SK-N-SH (cell line): ENCODE measurements around the gene FOXP1. TPM values are rescaled to one million over a fixed set of nuclear protein-coding genes. Genes with fewer than 3 reads are reported as not detected.

Experiments used
- CTCF ChIA-PET: fragments of 300-600, 350-600 bp; formaldehyde crosslinking; extraction: SDS; loops from one replicate; lab custom pipeline; 2021; lab: Yijun Ruan, JAX
- POLR2A ChIA-PET: fragments of 350-600 bp; sonication (Branson Sonifier 250); formaldehyde crosslinking; extraction: SDS; loops from one replicate; lab custom pipeline; 2020; ENCODE audit warnings: antibody characterized with exemption, inconsistent platforms; lab: Yijun Ruan, JAX
- DNase-seq: peaks from one replicate; pipeline ENCODE4 v3.0.0; 2012
- H2AFZ ChIP-seq: fragments of 200-600 bp; sonication (generic); 2 replicates; pipeline ENCODE4 v1.8.1; 2016; ENCODE audit warnings: antibody characterized with exemption, mild to moderate bottlenecking, low read depth
- H3F3A ChIP-seq: fragments of 200-600 bp; sonication (generic); replicated peaks from 2 replicates; pipeline ENCODE3; 2016; ENCODE audit warnings: antibody characterized with exemption, mild to moderate bottlenecking; ENCODE audit not compliant: insufficient read depth
- H3K27ac ChIP-seq, 2 experiments: fragments of 200-500 bp in 1 of 2; fragments of 200-600 bp in 1 of 2; sonication (Bioruptor generic) in 1 of 2; sonication (generic), shearing (Covaris generic) in 1 of 2; 2 replicates each; pipeline versions ENCODE4 v1.5.1 to v1.6.1; 2014 to 2016; ENCODE audit warnings: low read depth in 2 of 2, inconsistent platforms in 1 of 2, low read length in 1 of 2, mild to moderate bottlenecking in 1 of 2, mixed read lengths in 1 of 2
- H3K27me3 ChIP-seq: fragments of 200-600 bp; sonication (generic), shearing (Covaris generic); 2 replicates; pipeline ENCODE4 v1.6.1; 2016; ENCODE audit warnings: mixed run types; ENCODE audit not compliant: insufficient read depth
- H3K36me3 ChIP-seq, 2 experiments: fragments of 200-500 bp in 1 of 2; fragments of 200-600 bp in 1 of 2; sonication (Bioruptor generic) in 1 of 2; sonication (generic) in 1 of 2; replicated peaks in 1 of 2; 2 replicates each; pipeline versions ENCODE3 to v1.5.1; 2014 to 2016; ENCODE audit warnings: low read length in 1 of 2, mild to moderate bottlenecking in 1 of 2; ENCODE audit not compliant: insufficient read depth in 2 of 2, control insufficient read depth in 1 of 2
- H3K4me1 ChIP-seq, 2 experiments: fragments of 200-500 bp in 1 of 2; fragments of 200-600 bp in 1 of 2; sonication (Bioruptor generic) in 1 of 2; sonication (generic), shearing (Covaris generic) in 1 of 2; 2 replicates each; pipeline versions ENCODE4 v1.5.1 to v1.6.1; 2014 to 2016; ENCODE audit warnings: low read depth in 1 of 2, low read length in 1 of 2, mixed run types in 1 of 2; ENCODE audit not compliant: insufficient read depth in 2 of 2, control insufficient read depth in 1 of 2
- H3K4me2 ChIP-seq: fragments of 200-600 bp; sonication (generic), shearing (Covaris generic); 2 replicates; pipeline ENCODE4 v1.6.1; 2017; ENCODE audit warnings: mixed run types
- H3K4me3 ChIP-seq, 2 experiments: fragments of 200-500 bp in 1 of 2; fragments of 200-600 bp in 1 of 2; sonication (Bioruptor generic) in 1 of 2; sonication (generic), shearing (Covaris generic) in 1 of 2; 2 replicates each; pipeline versions ENCODE4 v1.5.1 to v1.8.1; 2014 to 2016; ENCODE audit warnings: low read depth in 2 of 2, inconsistent platforms in 1 of 2, low read length in 1 of 2, mild to moderate bottlenecking in 1 of 2, mixed read lengths in 1 of 2, moderate library complexity in 1 of 2
- H3K79me2 ChIP-seq: fragments of 200-600 bp; sonication (generic); 2 replicates; pipeline ENCODE4 v1.8.1; 2017; ENCODE audit warnings: mild to moderate bottlenecking; ENCODE audit not compliant: insufficient read depth
- H3K9ac ChIP-seq: fragments of 200-600 bp; sonication (generic); 2 replicates; pipeline ENCODE4 v1.6.1; 2017; ENCODE audit warnings: mixed run types
- H3K9me2 ChIP-seq: fragments of 200-600 bp; sonication (generic); 2 replicates; pipeline ENCODE4 v1.6.1; 2017; ENCODE audit warnings: mixed run types
- H3K9me3 ChIP-seq: fragments of 200-600 bp; sonication (generic); 2 replicates; pipeline ENCODE4 v1.6.1; 2017; ENCODE audit warnings: mixed run types, mild to moderate bottlenecking, moderate library complexity
- H4K20me1 ChIP-seq: fragments of 200-600 bp; sonication (generic); 2 replicates; pipeline ENCODE4 v1.6.1; 2017; ENCODE audit warnings: mild to moderate bottlenecking, mixed run types; ENCODE audit not compliant: insufficient read depth
- CTCF ChIP-seq: fragments of 200-600 bp; sonication (generic); IDR thresholded peaks from 2 replicates; pipeline ENCODE4 v1.6.1; 2017; ENCODE audit warnings: antibody characterized with exemption, mild to moderate bottlenecking, moderate library complexity
- EP300 ChIP-seq, 2 experiments: IDR thresholded peaks; 2 replicates each; pipeline versions ENCODE4 v1.4.0 to v1.6.1; 2012; ENCODE audit warnings: borderline replicate concordance in 1 of 2, low read depth in 1 of 2, low read length in 1 of 2
- EZH2phosphoT487 ChIP-seq: fragments of 200-600 bp; sonication (generic); IDR thresholded peaks from 2 replicates; pipeline ENCODE4 v1.6.1; 2017; ENCODE audit warnings: low read depth, mixed run types, mild to moderate bottlenecking, antibody characterized with exemption, moderate library complexity, borderline replicate concordance
- FOXJ3 ChIP-seq: sonication (generic); formaldehyde crosslinking; IDR thresholded peaks from 2 replicates; pipeline ENCODE4 v1.5.1; 2020; ENCODE audit warnings: mild to moderate bottlenecking, missing genetic modification reagents
- FOXM1 ChIP-seq: IDR thresholded peaks from 2 replicates; pipeline ENCODE4 v1.4.0; 2012; ENCODE audit warnings: low read depth, mild to moderate bottlenecking
- GABPA ChIP-seq: IDR thresholded peaks from 2 replicates; pipeline ENCODE4 v1.4.0; 2012; ENCODE audit warnings: low read depth, mild to moderate bottlenecking
- GATA2 ChIP-seq: sonication (generic); formaldehyde crosslinking; IDR thresholded peaks from 2 replicates; pipeline ENCODE4 v1.5.0; 2020; ENCODE audit warnings: mild to moderate bottlenecking, missing genetic modification reagents
- MXI1 ChIP-seq: IDR thresholded peaks from 2 replicates; pipeline ENCODE4 v1.6.1; 2012; ENCODE audit warnings: mild to moderate bottlenecking, low read depth, low read length, improper control_type of control experiment
- NFIC ChIP-seq: IDR thresholded peaks from 2 replicates; pipeline ENCODE4 v1.4.0; 2012; ENCODE audit warnings: borderline replicate concordance
- NRF1 ChIP-seq: IDR thresholded peaks from 2 replicates; pipeline ENCODE4 v1.6.1; 2012; ENCODE audit warnings: low read depth, mild to moderate bottlenecking, low read length
- PBX3 ChIP-seq: IDR thresholded peaks from 2 replicates; pipeline ENCODE4; 2012
- RCOR1 ChIP-seq: fragments of 150-350 bp; IDR thresholded peaks from 2 replicates; pipeline ENCODE4 v1.6.1; 2017; ENCODE audit warnings: antibody characterized with exemption, low read length
- SMC3 ChIP-seq: IDR thresholded peaks from 2 replicates; pipeline ENCODE4 v1.6.1; 2012; ENCODE audit warnings: low read depth, low read length, improper control_type of control experiment
- TAF1 ChIP-seq: IDR thresholded peaks from 2 replicates; pipeline ENCODE4 v1.6.1; 2012; ENCODE audit warnings: low read depth, mild to moderate bottlenecking, low read length, moderate library complexity, borderline replicate concordance
- USF2 ChIP-seq: fragments of 150-350 bp; IDR thresholded peaks from 2 replicates; pipeline ENCODE4 v1.6.1; 2017; ENCODE audit warnings: antibody characterized with exemption, low read length, low read depth, borderline replicate concordance
- WGBS: methylation state at CpG from one replicate; pipeline ENCODE4 v1.1.6; 2017; ENCODE audit warnings: low lambda C conversion rate; 5-methylcytosine and 5-hydroxymethylcytosine counted together
- polyA plus RNA-seq, 3 experiments: library from polyadenylated mRNA; depleted of rRNA; stranded (reverse); fragments of >200 nt; gene quantifications; 2 replicates each; pipeline ENCODE4 v1.2.3, GENCODE V29; 2012
- TF ChIP-seq, protein P1 (sequence below): IDR thresholded peaks from 2 replicates; pipeline ENCODE4 v1.6.1; 2012; ENCODE audit warnings: mild to moderate bottlenecking, low read depth, low read length, moderate library complexity

The FOXP1 gene
- polyA plus RNA-seq, 1 of the 3 experiments (the other 2 are of a cell fraction), result 8.8 TPM

DNA sequence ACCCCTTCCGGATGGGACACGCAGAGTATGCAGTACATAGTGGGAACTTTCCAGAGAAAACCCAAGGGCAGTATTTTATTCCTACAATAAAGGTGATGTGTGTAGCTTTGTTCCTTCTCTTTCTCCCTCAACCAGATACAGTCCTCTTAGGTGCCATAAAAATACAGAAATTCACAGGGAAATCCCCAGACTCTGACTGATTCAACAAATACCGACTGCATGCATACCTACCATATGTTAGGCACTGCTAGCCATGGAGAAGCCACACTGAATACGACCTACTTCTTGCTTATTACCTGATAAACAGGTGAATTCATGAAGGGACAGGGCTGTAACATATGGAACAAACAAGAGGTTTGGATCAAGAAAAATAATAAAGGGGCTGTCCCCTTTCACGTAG, 228.5 kb downstream of the FOXP1 start:
- 93% methylated on average over 5 of the region's 5 CpGs for WGBS
- Histone ChIP-seq H3K9me3 (no peaks in the 10 kb centered on the region), H3K36me3 (peaks cover 4 to 7% of the 10 kb centered on the region in 2 experiments), H3K4me2 (no peak overlapping the region), H3K4me1 (no peaks in the 10 kb centered on the region; a peak in 1 of 4 replicates), H3K9ac (no peak overlapping the region), H3K27ac (no peak overlapping the region; a peak in 1 of 4 replicates), H3K27me3 (no peaks in the 10 kb centered on the region), H3K4me3 (no peak overlapping the region), H4K20me1 (no peaks in the 10 kb centered on the region), H3F3A (peaks cover 4% of the 10 kb centered on the region), H3K79me2 (peaks cover 64% of the 10 kb centered on the region), H3K9me2 (no peaks in the 10 kb centered on the region), H2AFZ (no peak overlapping the region)
- CTCF ChIA-PET, result no interaction called here
- TF ChIP-seq GABPA (no peak), RCOR1 (no peak), USF2 (no peak), NRF1 (no peak)
- TF ChIP-seq, protein P1, sequence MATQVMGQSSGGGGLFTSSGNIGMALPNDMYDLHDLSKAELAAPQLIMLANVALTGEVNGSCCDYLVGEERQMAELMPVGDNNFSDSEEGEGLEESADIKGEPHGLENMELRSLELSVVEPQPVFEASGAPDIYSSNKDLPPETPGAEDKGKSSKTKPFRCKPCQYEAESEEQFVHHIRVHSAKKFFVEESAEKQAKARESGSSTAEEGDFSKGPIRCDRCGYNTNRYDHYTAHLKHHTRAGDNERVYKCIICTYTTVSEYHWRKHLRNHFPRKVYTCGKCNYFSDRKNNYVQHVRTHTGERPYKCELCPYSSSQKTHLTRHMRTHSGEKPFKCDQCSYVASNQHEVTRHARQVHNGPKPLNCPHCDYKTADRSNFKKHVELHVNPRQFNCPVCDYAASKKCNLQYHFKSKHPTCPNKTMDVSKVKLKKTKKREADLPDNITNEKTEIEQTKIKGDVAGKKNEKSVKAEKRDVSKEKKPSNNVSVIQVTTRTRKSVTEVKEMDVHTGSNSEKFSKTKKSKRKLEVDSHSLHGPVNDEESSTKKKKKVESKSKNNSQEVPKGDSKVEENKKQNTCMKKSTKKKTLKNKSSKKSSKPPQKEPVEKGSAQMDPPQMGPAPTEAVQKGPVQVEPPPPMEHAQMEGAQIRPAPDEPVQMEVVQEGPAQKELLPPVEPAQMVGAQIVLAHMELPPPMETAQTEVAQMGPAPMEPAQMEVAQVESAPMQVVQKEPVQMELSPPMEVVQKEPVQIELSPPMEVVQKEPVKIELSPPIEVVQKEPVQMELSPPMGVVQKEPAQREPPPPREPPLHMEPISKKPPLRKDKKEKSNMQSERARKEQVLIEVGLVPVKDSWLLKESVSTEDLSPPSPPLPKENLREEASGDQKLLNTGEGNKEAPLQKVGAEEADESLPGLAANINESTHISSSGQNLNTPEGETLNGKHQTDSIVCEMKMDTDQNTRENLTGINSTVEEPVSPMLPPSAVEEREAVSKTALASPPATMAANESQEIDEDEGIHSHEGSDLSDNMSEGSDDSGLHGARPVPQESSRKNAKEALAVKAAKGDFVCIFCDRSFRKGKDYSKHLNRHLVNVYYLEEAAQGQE, result no peak
- POLR2A ChIA-PET, result no interaction called here
- DNase-seq, result no peak

DNA sequence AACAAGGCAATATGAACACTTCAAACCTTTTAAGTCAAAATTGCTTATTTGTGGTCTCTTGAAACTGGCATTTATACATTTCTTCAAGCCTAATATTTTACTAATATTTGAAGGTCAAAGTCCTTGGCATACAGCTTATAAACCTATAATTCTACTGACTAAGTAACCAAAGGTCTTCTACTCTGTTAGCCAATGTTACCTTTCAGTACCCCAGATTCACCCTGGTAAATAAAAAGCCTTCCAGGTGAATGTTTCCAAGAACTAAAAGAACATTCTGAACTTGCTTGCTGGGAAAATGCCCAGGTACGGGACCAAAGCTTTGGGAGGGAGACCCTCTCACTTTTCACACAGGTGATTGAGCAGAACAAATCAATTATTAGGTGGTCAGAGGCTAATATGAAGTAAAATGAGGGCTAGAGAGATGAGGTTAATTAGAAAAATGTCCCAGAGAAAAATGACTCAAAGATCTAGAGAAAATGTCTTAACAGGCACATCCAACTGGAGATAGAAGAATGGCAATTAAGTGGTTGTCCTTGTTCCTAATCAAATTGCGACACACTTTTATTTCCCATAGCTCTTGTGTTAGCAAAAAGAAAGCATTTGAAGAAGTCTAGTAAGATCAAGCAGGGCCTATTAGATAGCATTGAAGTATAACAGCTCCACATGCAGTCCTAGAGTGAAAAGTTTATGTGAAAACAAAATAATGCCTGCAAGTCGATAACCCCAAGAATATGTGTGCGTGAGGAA, 232.0 kb downstream of the FOXP1 start:
- no peak overlapping the region for H3K4me3 ChIP-seq
- no peak overlapping the region for H3K4me2 ChIP-seq
- H3K27me3 ChIP-seq, result no peaks in the 10 kb centered on the region
- H3K9ac ChIP-seq, result no peak overlapping the region
- H2AFZ ChIP-seq, result no peak overlapping the region
- H3K27ac ChIP-seq, result no peak overlapping the region
- H3K9me2 ChIP-seq, result no peaks in the 10 kb centered on the region
- TF ChIP-seq CTCF, result no peak
- TF ChIP-seq FOXJ3 (CRISPR knock-in tag), result no peak
- TF ChIP-seq SMC3, result no peak
- no peak for TF ChIP-seq NFIC
- no peak for TF ChIP-seq TAF1
- no peak for TF ChIP-seq GATA2 (CRISPR knock-in tag)
- TF ChIP-seq EP300 (IDR thresholded peaks at IDR 0.05; ENCODE audit: borderline replicate concordance in 1 of 2, low read depth in 1 of 2, low read length in 1 of 2), result no peak
- TF ChIP-seq EZH2phosphoT487, result no peak
- TF ChIP-seq PBX3, result no peak
- no peak for TF ChIP-seq USF2
- TF ChIP-seq FOXM1, result no peak
- no peak for TF ChIP-seq MXI1
- no peaks in the 10 kb centered on the region for H3F3A ChIP-seq
- H3K4me1 ChIP-seq, result no peaks in the 10 kb centered on the region; a peak in 1 of 4 replicates
- WGBS, result 96% methylated on average over 4 of the region's 4 CpGs
- DNase-seq, result no peak
- no peaks in the 10 kb centered on the region for H4K20me1 ChIP-seq
- ChIA-PET POLR2A (no interaction called here), CTCF (no interaction called here)
- H3K79me2 ChIP-seq, result peaks cover 81% of the 10 kb centered on the region
- H3K36me3 ChIP-seq, result peaks cover 2 to 7% of the 10 kb centered on the region in 2 experiments
- no peaks in the 10 kb centered on the region for H3K9me3 ChIP-seq
